ENCODE data around the gene LIN37. TPM values are rescaled to one million over a fixed set of nuclear protein-coding genes. Genes with fewer than 3 reads are reported as not detected.
A peak's percentile ranks its signal among the peaks of the same experiment; 100 is the strongest.

Gene LIN37
- total and polyA plus RNA-seq, 9 of the 15 experiments (the other 6 are each of a cell fraction or from before 2014, with no cell fraction given), result 1.2 to 12.5 (median 8.6) TPM

DNA sequence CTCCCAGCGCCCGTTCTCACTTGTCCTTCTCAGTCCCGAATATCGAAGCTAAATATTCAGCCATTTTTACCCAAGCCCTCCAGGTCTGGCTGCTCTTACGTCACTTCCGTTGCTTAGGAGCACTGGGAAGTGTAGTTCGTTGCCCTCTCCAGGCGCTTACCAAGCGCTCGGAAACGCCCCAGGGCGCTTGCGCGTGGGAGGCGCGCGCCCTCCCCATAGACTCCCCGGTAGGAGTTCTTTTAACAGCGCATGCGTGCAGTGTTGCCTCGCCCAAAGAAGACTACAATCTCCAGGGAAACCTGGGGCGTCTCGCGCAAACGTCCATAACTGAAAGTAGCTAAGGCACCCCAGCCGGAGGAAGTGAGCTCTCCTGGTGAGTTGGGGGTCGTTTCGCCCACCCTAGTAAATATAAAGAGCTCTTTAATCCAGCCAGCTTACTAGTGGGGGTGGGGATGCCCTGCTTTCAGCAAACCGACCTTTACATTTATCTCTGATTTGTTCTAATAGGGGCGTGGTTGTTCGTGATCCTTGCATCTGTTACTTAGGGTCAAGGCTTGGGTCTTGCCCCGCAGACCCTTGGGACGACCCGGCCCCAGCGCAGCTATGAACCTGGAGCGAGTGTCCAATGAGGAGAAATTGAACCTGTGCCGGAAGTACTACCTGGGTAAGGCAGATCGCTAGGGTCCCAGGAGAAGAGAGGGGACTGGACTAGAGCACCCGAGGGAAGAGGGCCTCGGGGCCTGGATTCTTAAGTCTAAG is 2.9 kb upstream of the LIN37 start, which contains the start of the genes PSENEN and U2AF1L4 (continued):
- TF ChIP-seq, protein P1, sequence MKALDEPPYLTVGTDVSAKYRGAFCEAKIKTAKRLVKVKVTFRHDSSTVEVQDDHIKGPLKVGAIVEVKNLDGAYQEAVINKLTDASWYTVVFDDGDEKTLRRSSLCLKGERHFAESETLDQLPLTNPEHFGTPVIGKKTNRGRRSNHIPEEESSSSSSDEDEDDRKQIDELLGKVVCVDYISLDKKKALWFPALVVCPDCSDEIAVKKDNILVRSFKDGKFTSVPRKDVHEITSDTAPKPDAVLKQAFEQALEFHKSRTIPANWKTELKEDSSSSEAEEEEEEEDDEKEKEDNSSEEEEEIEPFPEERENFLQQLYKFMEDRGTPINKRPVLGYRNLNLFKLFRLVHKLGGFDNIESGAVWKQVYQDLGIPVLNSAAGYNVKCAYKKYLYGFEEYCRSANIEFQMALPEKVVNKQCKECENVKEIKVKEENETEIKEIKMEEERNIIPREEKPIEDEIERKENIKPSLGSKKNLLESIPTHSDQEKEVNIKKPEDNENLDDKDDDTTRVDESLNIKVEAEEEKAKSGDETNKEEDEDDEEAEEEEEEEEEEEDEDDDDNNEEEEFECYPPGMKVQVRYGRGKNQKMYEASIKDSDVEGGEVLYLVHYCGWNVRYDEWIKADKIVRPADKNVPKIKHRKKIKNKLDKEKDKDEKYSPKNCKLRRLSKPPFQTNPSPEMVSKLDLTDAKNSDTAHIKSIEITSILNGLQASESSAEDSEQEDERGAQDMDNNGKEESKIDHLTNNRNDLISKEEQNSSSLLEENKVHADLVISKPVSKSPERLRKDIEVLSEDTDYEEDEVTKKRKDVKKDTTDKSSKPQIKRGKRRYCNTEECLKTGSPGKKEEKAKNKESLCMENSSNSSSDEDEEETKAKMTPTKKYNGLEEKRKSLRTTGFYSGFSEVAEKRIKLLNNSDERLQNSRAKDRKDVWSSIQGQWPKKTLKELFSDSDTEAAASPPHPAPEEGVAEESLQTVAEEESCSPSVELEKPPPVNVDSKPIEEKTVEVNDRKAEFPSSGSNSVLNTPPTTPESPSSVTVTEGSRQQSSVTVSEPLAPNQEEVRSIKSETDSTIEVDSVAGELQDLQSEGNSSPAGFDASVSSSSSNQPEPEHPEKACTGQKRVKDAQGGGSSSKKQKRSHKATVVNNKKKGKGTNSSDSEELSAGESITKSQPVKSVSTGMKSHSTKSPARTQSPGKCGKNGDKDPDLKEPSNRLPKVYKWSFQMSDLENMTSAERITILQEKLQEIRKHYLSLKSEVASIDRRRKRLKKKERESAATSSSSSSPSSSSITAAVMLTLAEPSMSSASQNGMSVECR (CRISPR knock-in tag; IDR thresholded peaks at IDR 0.05), result peak; percentile 73; the same call in 1 of the 2 replicates
- TF ChIP-seq SRF (CRISPR knock-in tag; IDR thresholded peaks at IDR 0.05) (no peak), MBD2 (IDR thresholded peaks at IDR 0.05; ENCODE audit: borderline replicate concordance, low read depth) (peak; percentile 81), CBX3 (IDR thresholded peaks at IDR 0.05; ENCODE audit: borderline replicate concordance in 1 of 2, low read length in 2 of 2) (no peak), NCOA1 (IDR thresholded peaks at IDR 0.05; ENCODE audit: low read depth) (no peak), ZNF444 (CRISPR knock-in tag; IDR thresholded peaks at IDR 0.05) (no peak), YY1 (IDR thresholded peaks at IDR 0.05; ENCODE audit: borderline replicate concordance in 1 of 3, control insufficient read depth in 1 of 3, extremely low read depth in 1 of 3, insufficient read depth in 3 of 3, insufficient read length in 1 of 3, insufficient replicate concordance in 2 of 3, low read depth in 1 of 3, low read length in 2 of 3) (peak; percentile 32 to 87 (median 70)), SMAD3 (CRISPR knock-in tag; conservative IDR thresholded peaks at IDR 0.05) (no peak), MYC (IDR thresholded peaks at IDR 0.05; ENCODE audit: low read depth, low read length) (no peak), MYC (CRISPR knock-in tag; IDR thresholded peaks at IDR 0.05; ENCODE audit: borderline replicate concordance, low read depth) (no peak), CEBPG (CRISPR knock-in tag; IDR thresholded peaks at IDR 0.05) (peak; percentile 52; the same call in 1 of the 2 replicates), CEBPG (tag; conservative IDR thresholded peaks at IDR 0.05 in 1 of 2, IDR thresholded peaks at IDR 0.05 in 1 of 2) (peak; percentile 51 to 87), YBX1 (IDR thresholded peaks at IDR 0.05) (no peak)
- TF ChIP-seq, protein P2, sequence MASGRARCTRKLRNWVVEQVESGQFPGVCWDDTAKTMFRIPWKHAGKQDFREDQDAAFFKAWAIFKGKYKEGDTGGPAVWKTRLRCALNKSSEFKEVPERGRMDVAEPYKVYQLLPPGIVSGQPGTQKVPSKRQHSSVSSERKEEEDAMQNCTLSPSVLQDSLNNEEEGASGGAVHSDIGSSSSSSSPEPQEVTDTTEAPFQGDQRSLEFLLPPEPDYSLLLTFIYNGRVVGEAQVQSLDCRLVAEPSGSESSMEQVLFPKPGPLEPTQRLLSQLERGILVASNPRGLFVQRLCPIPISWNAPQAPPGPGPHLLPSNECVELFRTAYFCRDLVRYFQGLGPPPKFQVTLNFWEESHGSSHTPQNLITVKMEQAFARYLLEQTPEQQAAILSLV (tag; IDR thresholded peaks at IDR 0.05), result no peak
- TF ChIP-seq, protein P3, sequence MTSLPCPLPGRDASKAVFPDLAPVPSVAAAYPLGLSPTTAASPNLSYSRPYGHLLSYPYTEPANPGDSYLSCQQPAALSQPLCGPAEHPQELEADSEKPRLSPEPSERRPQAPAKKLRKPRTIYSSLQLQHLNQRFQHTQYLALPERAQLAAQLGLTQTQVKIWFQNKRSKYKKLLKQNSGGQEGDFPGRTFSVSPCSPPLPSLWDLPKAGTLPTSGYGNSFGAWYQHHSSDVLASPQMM (CRISPR knock-in tag; IDR thresholded peaks at IDR 0.05), result no peak
- TF ChIP-seq, protein P4, sequence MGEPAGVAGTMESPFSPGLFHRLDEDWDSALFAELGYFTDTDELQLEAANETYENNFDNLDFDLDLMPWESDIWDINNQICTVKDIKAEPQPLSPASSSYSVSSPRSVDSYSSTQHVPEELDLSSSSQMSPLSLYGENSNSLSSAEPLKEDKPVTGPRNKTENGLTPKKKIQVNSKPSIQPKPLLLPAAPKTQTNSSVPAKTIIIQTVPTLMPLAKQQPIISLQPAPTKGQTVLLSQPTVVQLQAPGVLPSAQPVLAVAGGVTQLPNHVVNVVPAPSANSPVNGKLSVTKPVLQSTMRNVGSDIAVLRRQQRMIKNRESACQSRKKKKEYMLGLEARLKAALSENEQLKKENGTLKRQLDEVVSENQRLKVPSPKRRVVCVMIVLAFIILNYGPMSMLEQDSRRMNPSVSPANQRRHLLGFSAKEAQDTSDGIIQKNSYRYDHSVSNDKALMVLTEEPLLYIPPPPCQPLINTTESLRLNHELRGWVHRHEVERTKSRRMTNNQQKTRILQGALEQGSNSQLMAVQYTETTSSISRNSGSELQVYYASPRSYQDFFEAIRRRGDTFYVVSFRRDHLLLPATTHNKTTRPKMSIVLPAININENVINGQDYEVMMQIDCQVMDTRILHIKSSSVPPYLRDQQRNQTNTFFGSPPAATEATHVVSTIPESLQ (CRISPR knock-in tag; IDR thresholded peaks at IDR 0.05), result no peak
- TF ChIP-seq, protein P5, sequence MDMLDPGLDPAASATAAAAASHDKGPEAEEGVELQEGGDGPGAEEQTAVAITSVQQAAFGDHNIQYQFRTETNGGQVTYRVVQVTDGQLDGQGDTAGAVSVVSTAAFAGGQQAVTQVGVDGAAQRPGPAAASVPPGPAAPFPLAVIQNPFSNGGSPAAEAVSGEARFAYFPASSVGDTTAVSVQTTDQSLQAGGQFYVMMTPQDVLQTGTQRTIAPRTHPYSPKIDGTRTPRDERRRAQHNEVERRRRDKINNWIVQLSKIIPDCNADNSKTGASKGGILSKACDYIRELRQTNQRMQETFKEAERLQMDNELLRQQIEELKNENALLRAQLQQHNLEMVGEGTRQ (CRISPR knock-in tag; IDR thresholded peaks at IDR 0.05), result no peak

Measured in K562 (cell line).